Uterus (tissue), 2 donors: Measurements from ENCODE around the gene NFATC1.

Experiments used
- POLR2A ChIP-seq, 2 donors: fragments of 450-650 bp; IDR thresholded peaks; one replicate each; pipeline ENCODE4 v1.6.1; 2016; ENCODE audit warnings: antibody characterized with exemption in 2 of 2, mild to moderate bottlenecking in 1 of 2, moderate library complexity in 1 of 2
- TF ChIP-seq, protein P1 (sequence below), 4 experiments: fragments of 200-600 bp in 2 of 4; fragments of 450-650 bp in 2 of 4; sonication (generic) in 2 of 4; IDR thresholded peaks; one replicate each; pipeline ENCODE4 v1.5.1; 2016 to 2019; ENCODE audit warnings: antibody characterized with exemption in 4 of 4, mild to moderate bottlenecking in 2 of 4, moderate library complexity in 1 of 4

DNA sequence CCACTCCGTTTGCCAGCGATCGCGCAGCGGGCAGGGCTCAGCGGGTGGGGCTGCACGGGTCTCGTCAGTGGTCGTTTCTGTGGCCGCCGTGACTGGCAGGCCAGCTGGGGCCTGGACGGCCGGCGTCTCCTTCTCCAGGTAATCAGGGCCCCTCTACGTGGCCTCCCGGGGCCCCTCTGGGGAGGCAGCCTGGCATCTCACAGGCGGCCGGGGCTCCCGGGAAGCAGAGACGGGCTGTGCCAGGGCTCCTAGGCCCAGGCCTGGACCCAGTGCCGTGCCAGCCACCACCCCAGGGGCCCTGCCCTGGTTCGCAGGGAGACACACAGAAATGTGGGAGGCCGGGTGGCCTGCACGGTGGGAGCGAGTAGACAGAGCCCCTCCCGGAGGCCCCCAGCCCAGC lies 59.5 kb downstream of the NFATC1 start:
- TF ChIP-seq, protein P1, sequence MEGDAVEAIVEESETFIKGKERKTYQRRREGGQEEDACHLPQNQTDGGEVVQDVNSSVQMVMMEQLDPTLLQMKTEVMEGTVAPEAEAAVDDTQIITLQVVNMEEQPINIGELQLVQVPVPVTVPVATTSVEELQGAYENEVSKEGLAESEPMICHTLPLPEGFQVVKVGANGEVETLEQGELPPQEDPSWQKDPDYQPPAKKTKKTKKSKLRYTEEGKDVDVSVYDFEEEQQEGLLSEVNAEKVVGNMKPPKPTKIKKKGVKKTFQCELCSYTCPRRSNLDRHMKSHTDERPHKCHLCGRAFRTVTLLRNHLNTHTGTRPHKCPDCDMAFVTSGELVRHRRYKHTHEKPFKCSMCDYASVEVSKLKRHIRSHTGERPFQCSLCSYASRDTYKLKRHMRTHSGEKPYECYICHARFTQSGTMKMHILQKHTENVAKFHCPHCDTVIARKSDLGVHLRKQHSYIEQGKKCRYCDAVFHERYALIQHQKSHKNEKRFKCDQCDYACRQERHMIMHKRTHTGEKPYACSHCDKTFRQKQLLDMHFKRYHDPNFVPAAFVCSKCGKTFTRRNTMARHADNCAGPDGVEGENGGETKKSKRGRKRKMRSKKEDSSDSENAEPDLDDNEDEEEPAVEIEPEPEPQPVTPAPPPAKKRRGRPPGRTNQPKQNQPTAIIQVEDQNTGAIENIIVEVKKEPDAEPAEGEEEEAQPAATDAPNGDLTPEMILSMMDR (IDR thresholded peaks at IDR 0.05), result no peak
- TF ChIP-seq POLR2A (IDR thresholded peaks at IDR 0.05), result no peak
